ENCODE results near the gene DCPS.

The DCPS gene

DNA sequence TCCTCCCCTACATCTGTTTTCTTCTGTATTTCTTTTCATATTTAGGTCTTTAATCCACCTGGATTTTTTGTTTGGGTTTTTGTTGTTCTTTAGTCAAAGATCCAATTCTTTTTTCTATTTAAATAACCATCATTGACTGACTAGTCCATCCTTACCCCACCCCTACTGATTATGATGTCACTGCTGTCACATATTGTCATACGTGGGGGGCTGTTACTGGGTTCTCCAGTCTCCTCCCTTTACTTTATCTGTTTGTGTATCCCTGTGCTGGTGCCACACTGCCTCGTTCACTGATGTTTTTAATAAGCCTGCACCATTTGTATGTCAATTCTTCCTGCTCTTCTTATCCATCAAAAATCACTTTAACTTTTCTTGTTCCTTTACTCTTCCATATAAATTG is 6.9 kb upstream of the DCPS start:
- Histone ChIP-seq H3K36me3 (ENCODE audit: control insufficient read depth in 1 of 2, insufficient read depth in 2 of 2, low read length in 2 of 2) (peaks cover 12 to 19% of the 10 kb centered on the region in 2 experiments), H3K9ac (ENCODE audit: low read length) (no peak overlapping the region)

DNA sequence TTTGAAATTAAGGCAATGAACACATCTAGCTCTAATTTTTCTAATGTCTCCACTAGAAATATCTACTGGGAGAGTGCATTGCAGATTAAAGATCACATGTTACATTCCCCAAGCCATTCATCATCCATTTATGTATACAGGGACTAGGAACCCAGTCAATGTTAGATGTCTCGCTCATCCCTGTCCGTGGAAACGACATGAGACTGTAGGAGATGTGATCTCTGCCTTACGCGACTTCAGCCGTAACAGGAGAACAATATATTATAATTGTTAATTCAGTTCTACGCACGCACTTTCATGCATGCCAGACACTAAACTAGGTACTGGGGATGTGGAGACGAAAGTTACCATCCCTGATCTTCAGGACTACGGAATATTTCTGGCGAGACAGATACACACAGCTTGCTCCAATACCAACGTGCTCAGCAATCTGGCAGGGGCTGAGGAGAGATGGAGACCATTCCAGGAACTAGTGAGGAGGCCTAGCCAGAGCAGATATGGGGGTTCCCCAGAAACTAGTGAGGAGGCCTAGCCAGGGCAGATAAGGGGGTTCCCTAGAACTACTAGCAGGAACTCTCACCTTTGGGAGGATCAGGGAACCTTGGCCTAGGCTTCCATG is 706 bp downstream of the DCPS start:
- no peak overlapping the region for H2BK5ac ChIP-seq (ENCODE audit: low read depth, low read length, poor library complexity)
- no peak overlapping the region for H3K14ac ChIP-seq (ENCODE audit: low read length)
- no peak overlapping the region for H4K12ac ChIP-seq (ENCODE audit: low read depth, low read length)
- peaks cover 0 to 2% of the 10 kb centered on the region in 2 experiments for H3K36me3 ChIP-seq (ENCODE audit: control insufficient read depth in 1 of 2, insufficient read depth in 2 of 2, low read length in 2 of 2)
- H2BK12ac ChIP-seq (ENCODE audit: low read length) = no peak overlapping the region
- peak overlapping the region; percentile 61 for H3K4me2 ChIP-seq (ENCODE audit: low read length)
- no peak overlapping the region for H3K27ac ChIP-seq (ENCODE audit: low read depth, low read length)
- H3K4ac ChIP-seq (ENCODE audit: low read depth, low read length) = no peak overlapping the region
- no peak overlapping the region for H3K9ac ChIP-seq (ENCODE audit: low read length)
- no peak overlapping the region for H4K8ac ChIP-seq (ENCODE audit: low read depth, low read length)
- no peak overlapping the region for H2AK5ac ChIP-seq (ENCODE audit: low read length)
- H4K91ac ChIP-seq (ENCODE audit: low read depth, low read length) = no peak overlapping the region
- H3K18ac ChIP-seq (ENCODE audit: low read length) = no peak overlapping the region
- no peak overlapping the region for H3K23ac ChIP-seq (ENCODE audit: low read length)
- H2BK120ac ChIP-seq (ENCODE audit: insufficient read depth, low read length, poor library complexity) = no peak overlapping the region
- peaks cover 0 to 4% of the 10 kb centered on the region in 2 experiments for H3K4me1 ChIP-seq (ENCODE audit: control insufficient read depth in 1 of 2, insufficient read depth in 2 of 2, low read length in 2 of 2)
- DNase-seq = no peak
- peaks cover 4% of the 10 kb centered on the region for H3K79me2 ChIP-seq (ENCODE audit: control insufficient read depth, insufficient read depth, low read length, poor library complexity)
- no peaks in the 10 kb centered on the region for H3K9me3 ChIP-seq (ENCODE audit: insufficient read depth, low read depth, low read length)
- H3K79me1 ChIP-seq (ENCODE audit: low read length) = peaks cover 5% of the 10 kb centered on the region
- peak overlapping the region; percentile 93 for H2AFZ ChIP-seq (ENCODE audit: insufficient read depth, low read length, poor library complexity)
- no peak overlapping the region for H3K4me3 ChIP-seq (ENCODE audit: low read depth, low read length)
- H3K27me3 ChIP-seq (ENCODE audit: insufficient read depth, low read length) = no peaks in the 10 kb centered on the region
- WGBS (ENCODE audit: extremely low coverage, insufficient coverage, insufficient read length) = no CpG with 5 or more reads among the region's 12 CpGs

More for the DNA sequence above, 6.9 kb upstream of the DCPS start:
- no peak overlapping the region for H2AK5ac ChIP-seq (ENCODE audit: low read length)
- H3K4me1 ChIP-seq (ENCODE audit: control insufficient read depth in 1 of 2, insufficient read depth in 2 of 2, low read length in 2 of 2) = no peaks in the 10 kb centered on the region
- no peaks in the 10 kb centered on the region for H3K79me1 ChIP-seq (ENCODE audit: low read length)
- H2BK120ac ChIP-seq (ENCODE audit: insufficient read depth, low read length, poor library complexity) = no peak overlapping the region
- no peak overlapping the region for H2AFZ ChIP-seq (ENCODE audit: insufficient read depth, low read length, poor library complexity)
- H3K9me3 ChIP-seq (ENCODE audit: insufficient read depth, low read depth, low read length) = no peaks in the 10 kb centered on the region
- H2BK12ac ChIP-seq (ENCODE audit: low read length) = no peak overlapping the region
- H4K91ac ChIP-seq (ENCODE audit: low read depth, low read length) = no peak overlapping the region
- no peak overlapping the region for H3K18ac ChIP-seq (ENCODE audit: low read length)
- H4K12ac ChIP-seq (ENCODE audit: low read depth, low read length) = no peak overlapping the region
- H3K14ac ChIP-seq (ENCODE audit: low read length) = no peak overlapping the region
- H2BK5ac ChIP-seq (ENCODE audit: low read depth, low read length, poor library complexity) = no peak overlapping the region
- H3K4me3 ChIP-seq (ENCODE audit: low read depth, low read length) = no peak overlapping the region
- no peak overlapping the region for H4K8ac ChIP-seq (ENCODE audit: low read depth, low read length)
- DNase-seq = no peak
- no peaks in the 10 kb centered on the region for H3K27me3 ChIP-seq (ENCODE audit: insufficient read depth, low read length)
- H3K4ac ChIP-seq (ENCODE audit: low read depth, low read length) = no peak overlapping the region
- no peak overlapping the region for H3K23ac ChIP-seq (ENCODE audit: low read length)
- H3K4me2 ChIP-seq (ENCODE audit: low read length) = no peak overlapping the region
- no peak overlapping the region for H3K27ac ChIP-seq (ENCODE audit: low read depth, low read length)
- H3K79me2 ChIP-seq (ENCODE audit: control insufficient read depth, insufficient read depth, low read length, poor library complexity) = no peaks in the 10 kb centered on the region
- WGBS (ENCODE audit: extremely low coverage, insufficient coverage, insufficient read length) = no CpG with 5 or more reads among the region's 2 CpGs

DNA sequence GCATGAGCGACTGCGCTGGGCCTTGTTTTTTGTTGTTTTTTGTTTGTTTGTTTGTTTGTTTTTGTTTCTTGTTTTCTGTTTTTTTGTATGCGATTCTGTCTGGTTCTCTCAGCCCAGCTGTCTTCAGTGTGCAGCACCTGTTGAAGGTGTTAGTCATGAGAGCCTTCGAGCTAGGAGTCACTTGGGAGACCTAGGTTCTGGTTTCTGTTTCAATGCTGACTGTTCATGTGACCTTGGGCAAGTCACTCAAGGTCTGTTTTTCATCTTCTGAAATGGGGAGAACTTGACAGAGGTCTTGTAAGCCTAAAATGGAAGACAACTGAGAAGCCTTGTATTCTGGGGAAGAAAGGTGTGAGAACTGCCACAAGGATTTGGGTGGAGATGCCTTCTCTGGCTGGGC is 1.8 kb downstream of the DCPS start:
- no peaks in the 10 kb centered on the region for H3K9me3 ChIP-seq (ENCODE audit: insufficient read depth, low read depth, low read length)
- H3K79me1 ChIP-seq (ENCODE audit: low read length) = peaks cover 5% of the 10 kb centered on the region
- no peak overlapping the region for H2BK12ac ChIP-seq (ENCODE audit: low read length)
- no peaks in the 10 kb centered on the region for H3K27me3 ChIP-seq (ENCODE audit: insufficient read depth, low read length)
- H3K9ac ChIP-seq (ENCODE audit: low read length) = no peak overlapping the region
- H2BK5ac ChIP-seq (ENCODE audit: low read depth, low read length, poor library complexity) = no peak overlapping the region
- no peak overlapping the region for H3K4me2 ChIP-seq (ENCODE audit: low read length)
- H3K27ac ChIP-seq (ENCODE audit: low read depth, low read length) = no peak overlapping the region
- peaks cover 4% of the 10 kb centered on the region for H3K79me2 ChIP-seq (ENCODE audit: control insufficient read depth, insufficient read depth, low read length, poor library complexity)
- H3K14ac ChIP-seq (ENCODE audit: low read length) = no peak overlapping the region
- no peak overlapping the region for H3K4me3 ChIP-seq (ENCODE audit: low read depth, low read length)
- H2AFZ ChIP-seq (ENCODE audit: insufficient read depth, low read length, poor library complexity) = no peak overlapping the region
- no peak overlapping the region for H3K4ac ChIP-seq (ENCODE audit: low read depth, low read length)
- H4K91ac ChIP-seq (ENCODE audit: low read depth, low read length) = no peak overlapping the region
- no peak overlapping the region for H3K18ac ChIP-seq (ENCODE audit: low read length)
- no peak overlapping the region for H4K8ac ChIP-seq (ENCODE audit: low read depth, low read length)
- no peak overlapping the region for H3K23ac ChIP-seq (ENCODE audit: low read length)
- DNase-seq = no peak
- no peak overlapping the region for H2AK5ac ChIP-seq (ENCODE audit: low read length)
- no CpG with 5 or more reads among the region's 4 CpGs for WGBS (ENCODE audit: extremely low coverage, insufficient coverage, insufficient read length)
- H2BK120ac ChIP-seq (ENCODE audit: insufficient read depth, low read length, poor library complexity) = no peak overlapping the region
- no peak overlapping the region for H4K12ac ChIP-seq (ENCODE audit: low read depth, low read length)
- H3K4me1 ChIP-seq (ENCODE audit: control insufficient read depth in 1 of 2, insufficient read depth in 2 of 2, low read length in 2 of 2) = peaks cover 0 to 4% of the 10 kb centered on the region in 2 experiments
- peaks cover 0 to 2% of the 10 kb centered on the region in 2 experiments for H3K36me3 ChIP-seq (ENCODE audit: control insufficient read depth in 1 of 2, insufficient read depth in 2 of 2, low read length in 2 of 2)

DNA sequence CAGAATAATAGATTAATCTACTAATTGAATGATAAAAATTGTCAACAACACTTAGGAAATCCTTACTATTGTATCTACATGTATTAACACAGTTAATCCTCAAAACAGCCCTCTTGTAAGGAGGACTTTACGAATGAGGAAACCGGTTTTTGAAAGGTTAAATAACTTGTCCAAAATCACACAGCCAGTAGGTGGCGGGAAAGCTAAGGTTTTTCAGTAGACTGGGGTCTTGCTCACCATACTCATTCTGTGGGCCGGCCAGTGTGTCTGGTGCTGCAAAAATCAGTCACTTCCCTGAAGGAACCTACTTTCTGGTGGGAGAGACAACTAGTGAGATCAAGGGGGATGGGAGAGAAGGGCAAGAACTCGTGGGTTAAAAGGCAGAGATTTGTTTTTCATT is 3.8 kb downstream of the DCPS start:
- no peaks in the 10 kb centered on the region for H3K9me3 ChIP-seq (ENCODE audit: insufficient read depth, low read depth, low read length)
- H3K23ac ChIP-seq (ENCODE audit: low read length) = no peak overlapping the region
- no peak overlapping the region for H3K4me2 ChIP-seq (ENCODE audit: low read length)
- peak in 1 of 2 donors; percentile 58 for DNase-seq
- H2BK12ac ChIP-seq (ENCODE audit: low read length) = no peak overlapping the region
- no peak overlapping the region for H3K18ac ChIP-seq (ENCODE audit: low read length)
- no peak overlapping the region for H4K8ac ChIP-seq (ENCODE audit: low read depth, low read length)
- H3K4ac ChIP-seq (ENCODE audit: low read depth, low read length) = no peak overlapping the region
- H3K79me1 ChIP-seq (ENCODE audit: low read length) = peaks cover 5% of the 10 kb centered on the region
- H3K14ac ChIP-seq (ENCODE audit: low read length) = no peak overlapping the region
- H3K4me3 ChIP-seq (ENCODE audit: low read depth, low read length) = no peak overlapping the region
- H3K79me2 ChIP-seq (ENCODE audit: control insufficient read depth, insufficient read depth, low read length, poor library complexity) = peaks cover 4% of the 10 kb centered on the region
- no peak overlapping the region for H3K9ac ChIP-seq (ENCODE audit: low read length)
- peaks cover 0 to 4% of the 10 kb centered on the region in 2 experiments for H3K4me1 ChIP-seq (ENCODE audit: control insufficient read depth in 1 of 2, insufficient read depth in 2 of 2, low read length in 2 of 2)
- no CpG with 5 or more reads among the region's 5 CpGs for WGBS (ENCODE audit: extremely low coverage, insufficient coverage, insufficient read length)
- no peak overlapping the region for H2AFZ ChIP-seq (ENCODE audit: insufficient read depth, low read length, poor library complexity)
- no peaks in the 10 kb centered on the region for H3K27me3 ChIP-seq (ENCODE audit: insufficient read depth, low read length)
- no peak overlapping the region for H2BK120ac ChIP-seq (ENCODE audit: insufficient read depth, low read length, poor library complexity)
- H3K36me3 ChIP-seq (ENCODE audit: control insufficient read depth in 1 of 2, insufficient read depth in 2 of 2, low read length in 2 of 2) = no peaks in the 10 kb centered on the region
- no peak overlapping the region for H2BK5ac ChIP-seq (ENCODE audit: low read depth, low read length, poor library complexity)
- H4K91ac ChIP-seq (ENCODE audit: low read depth, low read length) = no peak overlapping the region
- H2AK5ac ChIP-seq (ENCODE audit: low read length) = no peak overlapping the region
- H4K12ac ChIP-seq (ENCODE audit: low read depth, low read length) = no peak overlapping the region
- H3K27ac ChIP-seq (ENCODE audit: low read depth, low read length) = no peak overlapping the region
